ENCODE measurements around the gene CFAP141. TPM values are rescaled to one million over a fixed set of nuclear protein-coding genes. Genes with fewer than 3 reads are reported as not detected.
A peak's percentile ranks its signal among the peaks of the same experiment; 100 is the strongest.

The CFAP141 gene
- total and polyA plus RNA-seq, 4 donors = not detected

GRCh38 chr1:154154053-154154452 is 52.1 kb downstream of the CFAP141 start:
- Histone ChIP-seq H3K4me3 (ENCODE audit: low read depth in 1 of 3, low read length in 3 of 3) (no peak overlapping the region), H3K4me1 (ENCODE audit: control insufficient read depth in 4 of 4, insufficient read depth in 4 of 4, low read length in 3 of 4) (peaks cover 0 to 2% (median 0%) of the 10 kb centered on the region in 4 donors), H3K9me3 (ENCODE audit: control insufficient read depth in 4 of 4, low read length in 3 of 4) (no peaks in the 10 kb centered on the region), H3K27ac (ENCODE audit: low read depth in 1 of 2, low read length in 2 of 2) (no peak overlapping the region), H3K36me3 (ENCODE audit: control insufficient read depth in 4 of 4, insufficient read depth in 3 of 4, low read depth in 1 of 4, low read length in 3 of 4) (peaks cover 3 to 25% (median 14%) of the 10 kb centered on the region in 4 donors), H3K27me3 (ENCODE audit: control insufficient read depth in 4 of 4, insufficient read depth in 4 of 4, low read length in 3 of 4) (no peaks in the 10 kb centered on the region), H3K9ac (ENCODE audit: low read depth in 1 of 2, low read length in 2 of 2) (no peak overlapping the region)
- TF ChIP-seq NR2F2 (IDR thresholded peaks at IDR 0.05) = no peak
- TF ChIP-seq, protein P1, sequence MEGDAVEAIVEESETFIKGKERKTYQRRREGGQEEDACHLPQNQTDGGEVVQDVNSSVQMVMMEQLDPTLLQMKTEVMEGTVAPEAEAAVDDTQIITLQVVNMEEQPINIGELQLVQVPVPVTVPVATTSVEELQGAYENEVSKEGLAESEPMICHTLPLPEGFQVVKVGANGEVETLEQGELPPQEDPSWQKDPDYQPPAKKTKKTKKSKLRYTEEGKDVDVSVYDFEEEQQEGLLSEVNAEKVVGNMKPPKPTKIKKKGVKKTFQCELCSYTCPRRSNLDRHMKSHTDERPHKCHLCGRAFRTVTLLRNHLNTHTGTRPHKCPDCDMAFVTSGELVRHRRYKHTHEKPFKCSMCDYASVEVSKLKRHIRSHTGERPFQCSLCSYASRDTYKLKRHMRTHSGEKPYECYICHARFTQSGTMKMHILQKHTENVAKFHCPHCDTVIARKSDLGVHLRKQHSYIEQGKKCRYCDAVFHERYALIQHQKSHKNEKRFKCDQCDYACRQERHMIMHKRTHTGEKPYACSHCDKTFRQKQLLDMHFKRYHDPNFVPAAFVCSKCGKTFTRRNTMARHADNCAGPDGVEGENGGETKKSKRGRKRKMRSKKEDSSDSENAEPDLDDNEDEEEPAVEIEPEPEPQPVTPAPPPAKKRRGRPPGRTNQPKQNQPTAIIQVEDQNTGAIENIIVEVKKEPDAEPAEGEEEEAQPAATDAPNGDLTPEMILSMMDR (IDR thresholded peaks at IDR 0.05; ENCODE audit: low read depth, low read length, missing input control) = no peak
- 94% methylated on average over 6 of the region's 6 CpGs for WGBS
- DNase-seq (ENCODE audit: low spot score) = no peak

DNA sequence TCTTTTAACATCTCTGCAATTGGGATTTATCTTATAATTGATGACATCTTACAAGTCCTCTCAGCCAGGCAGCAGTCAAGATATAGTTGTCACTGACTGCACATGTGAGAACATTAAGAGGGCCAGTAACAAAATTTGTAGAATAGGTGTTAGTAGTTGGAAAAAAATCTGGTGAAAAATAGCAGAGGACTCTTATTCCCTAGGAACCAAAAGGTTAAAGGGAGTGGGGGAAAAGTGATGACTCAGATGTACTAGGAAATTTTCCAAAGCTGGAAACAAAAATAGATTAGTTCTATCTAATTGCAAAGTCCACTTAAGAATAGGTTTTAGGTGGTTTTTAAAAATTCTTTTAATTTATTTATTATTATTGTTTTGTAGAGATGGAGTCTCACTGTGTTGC is 54.8 kb downstream of the CFAP141 start:
- Histone ChIP-seq H3K36me3 (ENCODE audit: control insufficient read depth in 4 of 4, insufficient read depth in 3 of 4, low read depth in 1 of 4, low read length in 3 of 4) (peaks cover 2 to 13% (median 5%) of the 10 kb centered on the region in 4 donors), H3K9me3 (ENCODE audit: control insufficient read depth in 4 of 4, low read length in 3 of 4) (no peaks in the 10 kb centered on the region), H3K9ac (ENCODE audit: low read depth in 1 of 2, low read length in 2 of 2) (no peak overlapping the region), H3K4me1 (ENCODE audit: control insufficient read depth in 4 of 4, insufficient read depth in 4 of 4, low read length in 3 of 4) (peaks cover 0 to 2% (median 0%) of the 10 kb centered on the region in 4 donors), H3K27me3 (ENCODE audit: control insufficient read depth in 4 of 4, insufficient read depth in 4 of 4, low read length in 3 of 4) (no peaks in the 10 kb centered on the region), H3K4me3 (ENCODE audit: low read depth in 1 of 3, low read length in 3 of 3) (no peak overlapping the region), H3K27ac (ENCODE audit: low read depth in 1 of 2, low read length in 2 of 2) (no peak overlapping the region)
- DNase-seq (ENCODE audit: low spot score) = no peak
- TF ChIP-seq, protein P2, sequence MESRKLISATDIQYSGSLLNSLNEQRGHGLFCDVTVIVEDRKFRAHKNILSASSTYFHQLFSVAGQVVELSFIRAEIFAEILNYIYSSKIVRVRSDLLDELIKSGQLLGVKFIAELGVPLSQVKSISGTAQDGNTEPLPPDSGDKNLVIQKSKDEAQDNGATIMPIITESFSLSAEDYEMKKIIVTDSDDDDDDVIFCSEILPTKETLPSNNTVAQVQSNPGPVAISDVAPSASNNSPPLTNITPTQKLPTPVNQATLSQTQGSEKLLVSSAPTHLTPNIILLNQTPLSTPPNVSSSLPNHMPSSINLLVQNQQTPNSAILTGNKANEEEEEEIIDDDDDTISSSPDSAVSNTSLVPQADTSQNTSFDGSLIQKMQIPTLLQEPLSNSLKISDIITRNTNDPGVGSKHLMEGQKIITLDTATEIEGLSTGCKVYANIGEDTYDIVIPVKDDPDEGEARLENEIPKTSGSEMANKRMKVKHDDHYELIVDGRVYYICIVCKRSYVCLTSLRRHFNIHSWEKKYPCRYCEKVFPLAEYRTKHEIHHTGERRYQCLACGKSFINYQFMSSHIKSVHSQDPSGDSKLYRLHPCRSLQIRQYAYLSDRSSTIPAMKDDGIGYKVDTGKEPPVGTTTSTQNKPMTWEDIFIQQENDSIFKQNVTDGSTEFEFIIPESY (IDR thresholded peaks at IDR 0.05) = no peak
- TF ChIP-seq HNF4A (conservative IDR thresholded peaks at IDR 0.05) (peak; percentile 12 to 59), JUND (IDR thresholded peaks at IDR 0.05) (peak; percentile 48 to 88), NR2F2 (IDR thresholded peaks at IDR 0.05) (no peak), YY1 (IDR thresholded peaks at IDR 0.05) (no peak)

Small RNAs within 50 kb of the gene (small RNA-seq; reads per million reads assigned to genes)
- 0.29 reads per million, percentile 25 among the genes with 10 or more reads in this experiment for gene MIR190B

Other genes with a start within 250 kb of the CFAP141 start
- gene CRTC2, start 247.7 kb downstream of the CFAP141 start, total RNA-seq = 1 to 10 TPM; 4.9 to 5.5 TPM
- gene CRTC2, start 247.7 kb downstream of the CFAP141 start, polyA plus RNA-seq = 10 to 100 TPM; 11.0 to 14.9 TPM
- gene SLC39A1, start 242.8 kb downstream of the CFAP141 start, total RNA-seq = 10 to 100 TPM; 46.8 to 70.3 TPM
- 10 to 100 TPM; 38.8 to 62.5 TPM for gene SLC39A1, start 242.8 kb downstream of the CFAP141 start, polyA plus RNA-seq
- 10 to 100 TPM in 1 of 2 donors, 1 to 10 TPM in 1; 7.4 to 10.3 TPM for gene CREB3L4, start 238.4 kb downstream of the CFAP141 start, total RNA-seq
- 10 to 100 TPM in 1 of 2 donors, 1 to 10 TPM in 1; 4.4 to 10.2 TPM for gene CREB3L4, start 238.4 kb downstream of the CFAP141 start, polyA plus RNA-seq
- gene JTB, start 228.7 kb downstream of the CFAP141 start, total RNA-seq = 100 to 1,000 TPM in 1 of 2 donors, 10 to 100 TPM in 1; 88.9 to 104 TPM
- gene JTB, start 228.7 kb downstream of the CFAP141 start, polyA plus RNA-seq = 100 to 1,000 TPM; 144 to 182 TPM
- 10 to 100 TPM; 18.0 to 20.6 TPM for gene RAB13, start 220.0 kb downstream of the CFAP141 start, total RNA-seq
- 10 to 100 TPM; 44.3 to 72.9 TPM for gene RAB13, start 220.0 kb downstream of the CFAP141 start, polyA plus RNA-seq
- 1,000 to 10,000 TPM in 1 of 2 donors, 100 to 1,000 TPM in 1; 452 to 1,886 TPM for gene RPS27, start 215.6 kb downstream of the CFAP141 start, total RNA-seq
- gene RPS27, start 215.6 kb downstream of the CFAP141 start, polyA plus RNA-seq = 1,000 to 10,000 TPM in 1 of 2 donors, 100 to 1,000 TPM in 1; 812 to 3,145 TPM
- gene NUP210L, start 51.3 kb downstream of the CFAP141 start, total RNA-seq = under 1 TPM in 1 of 2 donors, not detected in 1; 0.08 TPM
- not detected for gene NUP210L, start 51.3 kb downstream of the CFAP141 start, polyA plus RNA-seq
- 100 to 1,000 TPM in 1 of 2 donors, 10 to 100 TPM in 1; 89.6 to 120 TPM for gene TPM3, start 14.2 kb downstream of the CFAP141 start, total RNA-seq
- 100 to 1,000 TPM; 105 to 113 TPM for gene TPM3, start 14.2 kb downstream of the CFAP141 start, polyA plus RNA-seq
- gene UBAP2L, start 14.6 kb upstream of the CFAP141 start, total RNA-seq = 10 to 100 TPM; 34.2 to 51.0 TPM
- 10 to 100 TPM; 24.3 to 33.9 TPM for gene UBAP2L, start 14.6 kb upstream of the CFAP141 start, polyA plus RNA-seq
- gene HAX1, start 66.3 kb upstream of the CFAP141 start, total RNA-seq = 10 to 100 TPM; 37.5 to 59.5 TPM
- 10 to 100 TPM; 59.1 to 91.2 TPM for gene HAX1, start 66.3 kb upstream of the CFAP141 start, polyA plus RNA-seq
- under 1 TPM in 1 of 2 donors, not detected in 1; 0.14 TPM for gene AQP10, start 114.8 kb upstream of the CFAP141 start, total RNA-seq
- gene AQP10, start 114.8 kb upstream of the CFAP141 start, polyA plus RNA-seq = not detected
- 10 to 100 TPM in 1 of 2 donors, 1 to 10 TPM in 1; 6.1 to 16.2 TPM for gene ATP8B2, start 119.2 kb upstream of the CFAP141 start, total RNA-seq
- gene ATP8B2, start 119.2 kb upstream of the CFAP141 start, polyA plus RNA-seq = 1 to 10 TPM in 1 of 2 donors, under 1 TPM in 1; 0.75 to 4.5 TPM
- gene IL6R, start 199.0 kb upstream of the CFAP141 start, total RNA-seq = 10 to 100 TPM; 47.0 to 67.6 TPM
- 10 to 100 TPM; 18.8 to 23.6 TPM for gene IL6R, start 199.0 kb upstream of the CFAP141 start, polyA plus RNA-seq